Effector memory CD4-positive, alpha-beta T cell (primary cell): ENCODE measurements around the gene ZNF814.
"Not testable (repeated sequence)": the region's sequence is repeated elsewhere in the genome, so short reads cannot be mapped to it uniquely, and the experiment has no call there.

Source experiments
- DNase-seq, 3 donors: peaks; one replicate each; pipeline ENCODE4 v3.0.0-alpha.2; 2020
- H3K27ac ChIP-seq: 2 replicates; pipeline ENCODE4 v1.7.0; 2013; ENCODE audit warnings: mild to moderate bottlenecking, low read length, moderate library complexity; ENCODE audit not compliant: insufficient read depth, poor library complexity, severe bottlenecking
- H3K27me3 ChIP-seq: replicated peaks from 2 replicates; pipeline ENCODE4 v1.7.0; 2013; ENCODE audit warnings: mild to moderate bottlenecking, low read length; ENCODE audit not compliant: insufficient read depth, control insufficient read depth, poor library complexity, severe bottlenecking
- H3K36me3 ChIP-seq: 2 replicates; pipeline ENCODE4 v1.7.0; 2013; ENCODE audit warnings: mild to moderate bottlenecking, low read length, moderate library complexity; ENCODE audit not compliant: control insufficient read depth, insufficient read depth
- H3K4me1 ChIP-seq: 2 replicates; pipeline ENCODE4 v1.7.0; 2013; ENCODE audit warnings: low read length, mild to moderate bottlenecking; ENCODE audit not compliant: control insufficient read depth, insufficient read depth, poor library complexity, severe bottlenecking
- H3K4me3 ChIP-seq: 2 replicates; pipeline ENCODE4 v1.7.0; 2013; ENCODE audit warnings: low read length, low read depth, mild to moderate bottlenecking; ENCODE audit not compliant: insufficient read depth, poor library complexity, severe bottlenecking
- H3K9me3 ChIP-seq: 2 replicates; pipeline ENCODE4 v1.7.0; 2013; ENCODE audit warnings: mild to moderate bottlenecking, low read length, moderate library complexity; ENCODE audit not compliant: control insufficient read depth

ZNF814 gene

DNA sequence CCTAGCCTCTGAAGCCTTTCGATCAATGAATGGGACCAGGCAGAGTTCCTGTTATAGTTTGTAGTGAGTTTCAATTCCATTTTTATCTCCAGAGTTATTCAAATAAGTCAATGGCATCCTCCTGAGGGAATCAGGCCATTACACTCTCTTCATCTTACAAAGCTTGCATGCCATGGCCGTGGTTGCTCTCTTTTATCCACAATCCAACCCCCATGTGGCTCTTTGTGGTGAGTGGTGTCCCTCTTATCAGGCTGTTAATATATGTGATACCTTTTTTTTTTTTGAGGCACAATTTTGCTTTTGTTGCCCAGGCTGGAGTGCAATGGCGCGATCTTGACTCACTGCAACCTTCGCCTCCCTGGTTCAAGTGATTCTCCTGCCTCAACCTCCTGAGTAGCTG lies 51.8 kb downstream of the ZNF814 start:
- not testable (repeated sequence) for H3K4me3 ChIP-seq, DNase-seq, H3K27ac ChIP-seq, H3K27me3 ChIP-seq, H3K4me1 ChIP-seq, H3K9me3 ChIP-seq, H3K36me3 ChIP-seq

DNA sequence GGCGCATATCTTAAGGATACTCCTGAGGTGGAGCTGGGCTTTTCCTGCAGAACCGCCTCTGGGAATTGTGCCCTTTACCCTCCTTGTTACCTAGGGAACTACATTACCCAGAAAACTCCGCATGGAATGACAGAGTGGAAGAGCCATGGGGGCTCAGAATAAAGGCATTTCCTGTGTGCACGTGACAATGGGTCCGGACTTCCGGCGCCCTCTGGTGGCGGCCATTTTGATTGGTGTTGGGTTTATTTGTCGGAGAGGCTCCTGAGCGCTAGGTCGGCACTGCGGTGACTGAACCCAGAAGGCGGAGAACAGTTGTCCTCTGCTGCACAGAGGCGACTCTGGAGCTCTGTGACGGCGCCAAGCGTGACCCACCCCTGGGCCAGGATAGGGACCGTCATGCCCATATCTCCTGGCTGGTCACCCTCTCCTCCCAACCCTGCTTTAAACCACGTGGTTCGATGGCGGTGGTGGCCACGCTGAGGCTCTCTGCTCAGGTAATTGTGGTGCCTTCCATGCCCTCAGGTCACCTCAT lies 58.7 kb downstream of the ZNF814 start, which contains the start of gene ZNF587B:
Gene ZNF587B, plus strand, starts transcription at position 229 of the 532 bp plus-strand sequence. Its CDS starts 230 bp downstream, at position 459.
- Histone ChIP-seq H3K4me1 (no peaks in the 10 kb centered on the region), H3K9me3 (no peaks in the 10 kb centered on the region), H3K27ac (no peak within 1 kb of the TSS), H3K36me3 (no peaks in the 10 kb centered on the region), H3K27me3 (no peaks in the 10 kb centered on the region), H3K4me3 (no peak within 1 kb of the TSS)
- DNase-seq, result peak in 1 of 3 donors; percentile 8

- Histone ChIP-seq H3K4me3 (no peak overlapping the region), H3K27ac (no peak overlapping the region), H3K36me3 (no peaks in the 10 kb centered on the region), H3K4me1 (no peaks in the 10 kb centered on the region), H3K27me3 (no peaks in the 10 kb centered on the region), H3K9me3 (no peaks in the 10 kb centered on the region)
- DNase-seq, result no peak
Observed at GRCh38 chr19:57829316-57829715, 59.5 kb downstream of the ZNF814 start.

- H3K36me3 ChIP-seq, result no peaks in the 10 kb centered on the region
- no peaks in the 10 kb centered on the region for H3K27me3 ChIP-seq
- H3K4me1 ChIP-seq, result peaks cover 6% of the 10 kb centered on the region
- H3K9me3 ChIP-seq, result no peaks in the 10 kb centered on the region
- no peak for DNase-seq
- H3K4me3 ChIP-seq, result no peak overlapping the region
- H3K27ac ChIP-seq, result no peak overlapping the region
Observed at GRCh38 chr19:57825511-57825910, 63.3 kb downstream of the ZNF814 start.

GRCh38 chr19:57823608-57824007 lies 65.2 kb downstream of the ZNF814 start:
- not testable (repeated sequence) for H3K9me3 ChIP-seq, H3K27ac ChIP-seq, H3K36me3 ChIP-seq, H3K27me3 ChIP-seq, H3K4me3 ChIP-seq, DNase-seq
- peaks cover 12% of the 10 kb centered on the region for H3K4me1 ChIP-seq

DNA sequence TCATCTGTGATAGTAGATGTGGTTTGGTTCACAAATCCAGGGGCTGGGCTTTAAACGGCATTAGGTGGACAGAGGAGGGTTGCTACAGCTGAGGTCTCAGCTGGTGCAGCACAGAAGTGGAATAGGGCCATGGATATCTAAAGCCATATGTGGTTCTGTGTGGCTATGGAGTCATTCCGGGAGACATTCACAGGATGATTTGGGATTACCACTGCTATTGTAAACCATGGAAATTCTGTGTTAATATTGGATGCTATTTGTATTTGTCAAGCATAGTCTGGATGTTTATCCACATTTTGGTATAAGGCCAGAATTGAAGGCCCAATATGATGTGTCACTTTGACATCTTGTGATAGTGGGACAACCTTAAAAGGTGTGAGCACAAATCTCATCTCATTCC lies 65.7 kb downstream of the ZNF814 start:
- H3K36me3 ChIP-seq, H3K27ac ChIP-seq, DNase-seq, H3K4me3 ChIP-seq, H3K27me3 ChIP-seq, H3K9me3 ChIP-seq: not testable (repeated sequence)
- H3K4me1 ChIP-seq, result peaks cover 12% of the 10 kb centered on the region

DNA sequence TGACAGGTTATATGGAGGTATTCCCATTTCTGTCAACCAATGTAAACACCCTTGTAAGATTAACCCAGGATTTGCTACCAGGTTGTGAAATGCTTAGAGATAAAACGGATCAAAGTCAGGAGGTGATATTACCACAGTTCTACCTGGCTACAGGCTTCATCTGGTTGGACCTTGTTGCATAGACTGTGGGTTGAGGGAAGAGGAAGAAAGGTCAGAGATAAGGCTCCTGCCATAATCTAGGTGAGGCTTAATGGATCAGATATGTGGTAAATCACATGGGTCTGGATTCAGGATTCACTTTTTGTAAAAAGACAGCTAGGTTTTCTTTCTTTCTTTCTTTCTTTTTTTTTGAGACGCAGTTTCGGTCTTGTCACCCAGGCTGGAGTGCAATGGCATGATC lies 67.3 kb downstream of the ZNF814 start:
- H3K27ac ChIP-seq, H3K36me3 ChIP-seq, H3K27me3 ChIP-seq, H3K9me3 ChIP-seq, DNase-seq, H3K4me3 ChIP-seq: not testable (repeated sequence)
- H3K4me1 ChIP-seq, result peaks cover 12% of the 10 kb centered on the region

DNA sequence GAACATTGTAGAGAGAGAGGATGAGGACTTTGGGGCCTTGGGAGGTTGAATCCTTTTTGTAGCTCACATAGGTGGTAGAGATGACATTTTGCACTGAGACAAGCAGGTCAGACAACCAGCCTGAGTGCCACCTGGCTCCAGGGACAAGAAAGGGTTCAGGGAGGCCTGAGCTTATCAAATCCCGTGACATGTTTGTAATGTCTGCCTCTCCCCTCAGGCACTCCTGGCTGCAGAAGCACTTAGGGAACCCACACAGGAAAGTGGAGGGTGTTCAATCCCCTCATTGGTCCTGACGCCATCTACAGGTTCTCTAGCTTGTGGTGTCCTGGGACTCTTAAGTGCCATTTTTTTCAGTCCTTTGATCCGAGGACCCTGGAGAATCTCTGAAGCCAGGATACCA lies 67.7 kb downstream of the ZNF814 start:
- not testable (repeated sequence) for DNase-seq, H3K9me3 ChIP-seq, H3K36me3 ChIP-seq, H3K4me3 ChIP-seq, H3K27me3 ChIP-seq, H3K27ac ChIP-seq
- peaks cover 12% of the 10 kb centered on the region for H3K4me1 ChIP-seq

DNA sequence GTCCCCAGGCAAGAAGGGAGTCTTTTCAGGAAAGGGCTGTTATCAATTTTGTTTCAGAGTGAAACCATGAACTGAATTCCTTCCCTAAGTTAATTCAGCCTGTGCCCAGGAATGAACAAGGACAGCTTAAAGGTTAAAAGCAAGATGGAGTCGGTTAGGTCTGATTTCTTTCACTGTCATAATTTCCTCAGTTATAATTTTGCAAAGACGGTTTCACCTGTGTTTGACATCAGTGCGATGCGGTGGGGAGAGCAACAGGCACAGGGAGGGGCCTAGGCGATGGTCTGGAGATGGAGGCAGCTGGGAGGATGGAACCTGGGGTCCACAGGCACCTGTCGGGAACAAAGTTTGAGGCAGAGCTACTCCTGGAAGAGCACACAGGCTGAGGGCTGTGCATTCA lies 68.2 kb downstream of the ZNF814 start:
- Histone ChIP-seq H3K9me3 (no peaks in the 10 kb centered on the region), H3K27ac (no peak overlapping the region), H3K4me1 (peaks cover 12% of the 10 kb centered on the region), H3K4me3 (peak overlapping the region; percentile 90), H3K27me3 (no peaks in the 10 kb centered on the region), H3K36me3 (no peaks in the 10 kb centered on the region)
- no peak for DNase-seq

GRCh38 chr19:57819475-57820148 lies 69.2 kb downstream of the ZNF814 start:
- peak overlapping the region; percentile 84 for H3K27ac ChIP-seq
- peaks cover 17% of the 10 kb centered on the region for H3K4me1 ChIP-seq
- no peaks in the 10 kb centered on the region for H3K36me3 ChIP-seq
- H3K9me3 ChIP-seq, result no peaks in the 10 kb centered on the region
- peak overlapping the region; percentile 90 for H3K4me3 ChIP-seq
- peak; percentile 71 to 79 (median 76) for DNase-seq
- no peaks in the 10 kb centered on the region for H3K27me3 ChIP-seq
